HG02571 (cell line): ENCODE results near the gene NECAB2.

Experiments
- ATAC-seq: cut with Tn5 transposase; IDR thresholded peaks from one replicate; pipeline ENCODE4 v1.9.1; 2021; ENCODE audit warnings: mild to moderate bottlenecking, moderate library complexity; ENCODE audit not compliant: unreplicated experiment

Gene NECAB2

DNA sequence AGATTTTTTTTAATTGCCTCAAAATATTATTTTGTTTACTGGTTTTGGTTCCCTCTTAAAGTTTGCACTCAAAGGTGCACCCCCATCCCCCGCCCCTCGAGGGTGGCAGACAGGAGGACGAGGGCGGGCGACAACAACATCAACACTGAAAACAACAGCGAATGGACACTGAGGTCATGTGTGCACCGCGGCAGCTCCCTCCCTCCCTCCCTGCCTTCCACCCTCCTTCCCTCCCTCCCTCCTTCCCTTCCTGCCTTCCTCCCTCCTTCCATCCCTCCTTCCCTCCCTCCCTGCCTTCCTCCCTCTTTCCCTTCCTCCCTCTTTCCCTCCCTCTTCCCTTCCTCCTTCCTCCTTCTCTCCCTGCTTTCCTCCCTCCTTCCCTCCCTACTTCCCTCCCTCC is 16.5 kb upstream of the NECAB2 start:
- ATAC-seq: no peak

DNA sequence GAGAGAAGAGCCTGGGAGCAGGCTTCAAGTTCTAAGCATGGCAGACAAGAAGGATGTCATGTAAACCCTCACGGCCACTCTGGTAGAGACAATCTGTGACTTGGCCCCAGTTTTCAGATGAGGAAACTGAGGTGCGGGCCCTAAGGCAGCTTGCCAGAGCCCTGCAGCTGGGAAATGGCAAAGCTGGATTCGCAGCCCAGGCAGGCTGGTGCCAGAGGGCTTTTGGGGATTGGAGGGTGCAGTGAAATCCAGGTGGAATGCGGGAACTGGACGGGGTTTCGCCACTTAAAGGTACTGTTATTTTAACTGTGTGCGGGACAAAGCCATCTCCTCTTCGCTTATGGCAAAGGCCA is 15.5 kb upstream of the NECAB2 start:
- ATAC-seq: no peak

DNA sequence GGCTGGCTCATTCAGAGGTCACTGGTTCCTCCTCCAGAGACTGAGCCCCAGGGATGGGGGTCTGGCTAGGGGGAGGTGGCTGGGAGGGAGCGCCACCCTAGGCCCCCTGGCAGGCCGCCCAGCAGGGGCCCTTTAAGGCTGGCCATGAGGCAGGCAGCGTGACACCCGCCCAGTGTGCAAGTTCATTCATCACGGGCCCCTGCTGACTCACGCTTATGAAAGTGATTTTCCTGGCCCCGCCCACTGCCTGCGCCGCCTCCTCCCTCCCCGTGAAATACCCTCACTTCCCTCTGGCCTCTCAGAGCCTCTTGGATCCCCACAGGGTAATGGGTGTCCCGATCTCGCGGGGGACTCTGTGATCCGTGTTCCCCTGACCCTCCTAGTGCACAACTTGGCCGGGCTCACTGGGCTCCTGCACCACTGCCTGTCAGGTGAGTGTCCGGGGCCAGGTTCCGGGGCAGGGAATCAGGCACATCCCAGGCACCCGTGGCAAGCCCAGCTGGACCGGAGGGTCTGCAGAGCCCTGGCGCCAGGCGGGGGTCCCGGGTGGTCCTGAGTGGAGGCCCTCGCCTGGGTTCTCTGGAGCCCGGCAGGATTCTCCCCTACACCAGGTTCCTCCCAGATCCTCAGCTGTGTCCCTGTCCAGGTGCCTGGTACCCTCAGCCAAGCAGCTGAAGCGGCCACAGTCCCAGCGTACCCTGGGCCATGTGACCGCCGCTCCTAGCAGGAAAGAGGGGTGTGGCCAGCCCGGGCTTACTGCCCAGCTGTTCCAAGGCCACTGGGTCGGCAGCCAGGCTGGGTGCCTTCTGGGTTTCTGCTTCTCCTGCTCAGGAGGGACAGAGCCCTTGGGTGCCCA is 14.9 kb upstream of the NECAB2 start, which contains the start of gene OSGIN1:
TSS of gene OSGIN1 (plus strand) at position 301 of the 856 bp plus-strand sequence. CDS start 4,432 bp downstream, outside the sequence.
- peak; percentile 68 for ATAC-seq

DNA sequence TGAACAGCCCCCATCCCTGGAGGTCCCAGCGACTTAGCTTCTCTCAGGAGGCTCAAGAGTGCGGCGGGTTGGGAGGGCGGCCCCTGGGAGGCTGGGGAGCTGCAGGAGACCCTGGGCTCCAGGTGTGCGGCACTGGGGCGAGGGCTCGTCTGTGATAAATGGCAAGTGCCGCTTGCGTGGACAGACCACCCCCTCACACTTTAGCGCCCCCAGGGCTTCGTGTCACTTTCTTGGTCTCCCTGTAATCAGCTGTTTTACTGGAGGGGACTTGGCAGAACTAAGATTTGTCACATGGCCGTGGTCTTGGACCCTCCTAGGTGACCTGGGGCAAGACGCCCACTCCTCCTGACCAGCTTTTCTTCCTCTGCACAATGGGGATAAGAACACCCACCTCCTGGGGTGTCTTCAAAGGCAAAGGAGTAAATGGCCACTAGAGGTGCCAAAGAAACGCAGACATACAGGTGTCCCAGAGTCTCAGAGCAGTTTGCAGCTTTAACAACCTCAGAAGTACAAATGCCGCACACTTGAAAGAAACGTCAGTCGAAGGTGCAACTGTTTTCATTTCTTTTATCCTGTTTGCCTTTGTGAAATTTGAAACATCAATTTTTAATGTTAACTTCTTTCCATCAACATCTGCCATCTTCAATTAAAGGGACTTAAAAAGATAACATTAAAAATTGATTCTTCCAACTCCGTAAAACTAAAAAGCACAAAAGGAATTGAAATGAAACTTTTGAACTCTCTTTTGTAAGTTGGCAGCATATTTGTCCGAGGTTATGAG is 14.1 kb upstream of the NECAB2 start:
- ATAC-seq: no peak

DNA sequence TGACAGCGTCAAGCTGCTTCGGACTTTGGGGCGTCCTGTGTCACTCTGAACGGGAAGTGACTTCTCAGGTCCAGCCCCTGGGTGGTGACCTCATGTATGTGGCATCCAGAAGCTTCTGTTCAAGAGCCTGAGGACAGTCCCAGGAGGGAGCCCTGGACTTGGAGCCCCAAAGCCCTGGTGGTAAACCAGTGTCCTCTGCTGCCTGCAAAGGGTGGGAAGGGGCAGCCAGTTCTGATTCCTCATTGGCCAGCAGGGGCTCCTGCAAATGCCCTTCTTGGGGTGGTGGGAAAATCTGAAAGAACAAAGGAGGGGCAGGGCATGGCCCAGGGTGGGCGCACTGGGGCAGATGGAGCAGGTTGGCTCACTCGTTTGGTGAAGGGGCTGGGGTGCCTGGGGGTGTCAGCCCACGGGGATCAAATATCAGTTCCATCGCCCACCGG is 13.4 kb upstream of the NECAB2 start:
- ATAC-seq: no peak

DNA sequence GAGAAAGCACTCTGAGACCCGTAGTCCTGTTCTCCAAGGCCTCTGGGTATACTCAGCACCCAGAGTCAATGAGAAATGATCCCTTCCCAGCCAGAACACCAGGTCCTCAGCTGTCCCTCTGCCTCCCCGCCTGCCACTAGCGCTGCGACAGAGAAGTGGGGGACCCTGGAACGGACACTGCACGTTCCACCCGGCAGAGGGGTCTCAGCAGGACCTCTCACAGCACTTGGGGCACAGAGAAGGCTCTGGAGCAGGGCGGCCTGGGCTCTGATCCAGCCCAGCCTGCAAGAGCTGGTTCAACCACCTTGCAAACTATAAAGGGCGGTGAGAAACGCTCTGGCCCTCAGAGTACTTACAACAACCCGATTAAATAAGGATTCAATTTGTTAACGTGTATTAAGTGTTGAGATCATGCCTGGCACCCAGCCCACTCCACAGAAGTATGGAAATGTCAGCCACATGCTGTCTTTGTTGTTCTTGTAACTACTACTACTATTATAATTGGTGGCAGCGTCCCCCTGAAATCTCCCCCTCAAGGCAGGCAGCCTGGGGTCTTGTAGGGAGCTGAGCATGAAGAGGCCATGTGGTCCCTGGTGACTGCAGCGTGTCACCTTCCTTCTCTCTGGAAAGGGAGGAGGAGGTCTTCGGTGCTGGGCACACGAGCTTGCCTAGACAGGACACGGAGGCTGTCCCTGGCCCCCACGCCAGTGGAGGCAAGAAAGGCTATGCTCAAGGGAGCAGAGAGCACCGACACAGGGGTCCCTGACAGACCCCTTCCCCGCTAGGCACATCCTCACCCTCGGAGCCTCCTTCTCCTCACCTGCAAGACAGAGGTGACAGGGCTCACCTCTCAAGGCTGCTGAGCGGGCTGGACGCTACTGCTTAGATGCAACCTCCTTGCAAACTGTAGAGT is 12.6 kb upstream of the NECAB2 start:
- ATAC-seq: no peak

DNA sequence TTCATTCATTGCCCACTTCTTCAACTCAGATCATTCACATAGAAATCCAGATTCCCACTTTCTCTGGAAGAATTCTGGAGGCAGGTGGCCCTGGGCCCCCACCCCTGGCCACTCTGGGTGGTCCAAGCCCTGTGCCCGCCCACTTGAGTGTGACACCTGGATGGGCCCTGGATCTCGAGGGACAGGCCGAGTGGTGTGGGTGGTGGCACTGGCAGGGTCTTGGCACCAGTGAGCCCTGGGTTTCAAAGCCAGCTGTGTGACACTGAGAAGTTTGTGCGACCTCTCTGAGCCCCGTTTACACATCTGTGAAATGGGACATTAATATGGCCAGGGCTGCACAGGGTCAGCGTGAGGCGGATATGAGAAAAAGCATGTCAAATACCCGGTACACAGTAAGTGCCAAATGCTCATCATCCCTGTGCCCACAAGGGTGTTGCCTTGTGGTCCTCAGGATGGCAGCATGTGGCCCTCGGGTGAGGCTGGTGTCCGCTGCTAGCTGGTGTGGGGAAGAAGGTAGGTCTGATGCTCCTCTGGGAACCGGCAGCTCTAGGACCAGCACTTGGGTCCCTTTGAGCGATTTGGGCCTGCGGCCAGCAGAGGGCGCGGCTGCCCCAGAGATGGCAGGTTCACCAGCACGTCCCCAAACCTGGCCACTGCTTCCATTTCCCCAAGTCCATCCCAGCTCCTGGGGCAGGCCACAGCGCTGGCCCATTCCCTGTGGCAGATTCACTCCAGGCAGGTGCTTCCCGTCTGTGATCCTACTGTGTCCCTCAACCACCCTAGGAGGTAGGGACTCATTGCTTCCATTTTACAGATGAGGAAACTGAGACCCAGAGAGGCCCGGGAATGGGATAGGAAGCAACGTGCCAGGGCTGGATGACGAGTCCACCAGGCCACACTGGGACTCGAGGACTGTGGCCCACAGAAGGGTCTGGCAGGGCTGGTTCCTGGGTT is 11.4 kb upstream of the NECAB2 start:
- ATAC-seq: no peak

DNA sequence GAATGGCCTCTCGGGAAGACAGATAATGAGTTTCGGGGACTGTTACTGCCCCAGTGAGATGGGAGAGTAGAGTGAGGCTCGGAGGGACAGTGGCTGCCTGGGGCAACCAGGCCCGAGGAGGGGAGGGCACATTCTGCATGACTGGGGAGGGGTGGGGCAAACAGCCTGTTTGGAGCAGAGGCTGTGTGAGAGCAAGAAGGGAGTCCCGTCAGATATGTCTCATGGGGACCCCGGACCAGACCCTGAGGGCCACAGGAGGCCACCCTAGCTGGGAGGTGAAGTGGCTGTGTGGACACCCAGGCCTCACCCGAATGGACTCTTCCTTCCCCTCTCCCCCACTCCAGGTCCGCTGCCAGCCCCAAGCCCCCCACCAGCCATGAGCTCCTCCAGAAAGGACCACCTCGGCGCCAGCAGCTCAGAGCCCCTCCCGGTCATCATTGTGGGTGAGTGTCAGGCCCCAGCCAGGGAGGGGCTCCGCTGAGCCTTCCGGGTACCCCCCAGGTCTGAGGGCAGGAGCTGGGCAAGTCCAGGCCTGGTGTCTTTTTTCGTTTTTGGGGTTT is 10.7 kb upstream of the NECAB2 start:
- ATAC-seq: no peak

DNA sequence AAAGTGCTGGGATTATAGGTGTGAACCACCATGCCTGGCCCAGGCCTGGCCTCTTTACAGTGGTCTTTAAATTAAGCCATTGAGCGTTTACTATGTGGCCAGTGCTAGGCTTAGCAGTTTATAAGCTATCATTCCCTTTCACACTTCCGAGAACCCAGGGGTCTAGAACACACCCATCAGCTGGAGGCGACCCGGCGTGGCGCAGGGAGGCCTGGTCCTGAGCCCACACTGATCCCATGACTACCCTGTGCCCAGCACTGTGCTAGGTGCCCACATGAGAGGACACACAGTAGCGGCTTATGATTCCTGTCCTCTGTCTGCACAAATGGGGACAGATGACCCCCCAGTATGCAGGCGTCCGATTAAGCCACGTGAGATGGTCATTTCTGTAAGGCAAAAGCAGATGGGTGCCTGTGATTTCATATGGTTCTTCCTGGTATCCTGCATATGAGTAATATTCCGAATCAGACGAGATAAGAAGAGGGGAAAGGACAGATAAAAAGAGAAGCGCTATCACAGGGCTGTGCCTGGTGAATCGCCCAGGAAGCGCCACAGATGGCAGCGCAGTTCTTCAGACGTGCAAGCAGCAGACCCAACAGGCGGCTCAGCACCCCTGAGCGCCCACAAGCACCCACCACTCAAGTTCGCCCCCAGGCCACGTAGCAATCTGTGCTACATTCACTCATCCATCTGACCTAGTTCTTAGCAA is 9.8 kb upstream of the NECAB2 start:
- ATAC-seq: no peak

DNA sequence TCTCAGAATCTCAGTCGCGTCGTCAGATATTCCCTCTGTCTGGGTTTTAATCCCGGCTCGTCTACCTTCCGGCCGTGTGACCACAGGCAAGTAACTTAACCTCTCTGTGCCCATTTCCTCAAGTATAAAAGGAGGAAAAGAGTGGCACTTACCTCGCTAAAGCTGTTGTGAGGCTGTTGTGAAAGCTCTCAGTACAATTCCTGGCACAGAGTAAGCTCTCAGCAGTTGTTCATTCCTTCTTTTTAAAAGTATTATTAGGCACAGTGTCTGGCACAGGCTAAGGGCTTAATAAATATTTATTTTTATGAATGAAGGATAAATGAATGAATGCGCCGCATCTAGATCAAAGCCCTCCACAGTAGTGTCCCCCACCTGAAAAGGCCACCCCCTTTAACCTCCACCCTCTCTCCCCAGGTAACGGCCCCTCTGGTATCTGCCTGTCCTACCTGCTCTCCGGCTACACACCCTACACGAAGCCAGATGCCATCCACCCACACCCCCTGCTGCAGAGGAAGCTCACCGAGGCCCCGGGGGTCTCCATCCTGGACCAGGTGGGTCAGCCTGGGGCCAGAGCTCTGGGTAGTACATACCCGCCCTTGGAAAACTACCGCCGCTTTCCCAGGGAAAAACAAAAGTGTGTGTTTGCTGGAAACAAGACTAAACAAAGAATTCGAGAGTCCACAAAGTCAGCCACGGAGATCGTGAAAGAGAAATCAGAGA is 9.0 kb upstream of the NECAB2 start:
- no peak for ATAC-seq

DNA sequence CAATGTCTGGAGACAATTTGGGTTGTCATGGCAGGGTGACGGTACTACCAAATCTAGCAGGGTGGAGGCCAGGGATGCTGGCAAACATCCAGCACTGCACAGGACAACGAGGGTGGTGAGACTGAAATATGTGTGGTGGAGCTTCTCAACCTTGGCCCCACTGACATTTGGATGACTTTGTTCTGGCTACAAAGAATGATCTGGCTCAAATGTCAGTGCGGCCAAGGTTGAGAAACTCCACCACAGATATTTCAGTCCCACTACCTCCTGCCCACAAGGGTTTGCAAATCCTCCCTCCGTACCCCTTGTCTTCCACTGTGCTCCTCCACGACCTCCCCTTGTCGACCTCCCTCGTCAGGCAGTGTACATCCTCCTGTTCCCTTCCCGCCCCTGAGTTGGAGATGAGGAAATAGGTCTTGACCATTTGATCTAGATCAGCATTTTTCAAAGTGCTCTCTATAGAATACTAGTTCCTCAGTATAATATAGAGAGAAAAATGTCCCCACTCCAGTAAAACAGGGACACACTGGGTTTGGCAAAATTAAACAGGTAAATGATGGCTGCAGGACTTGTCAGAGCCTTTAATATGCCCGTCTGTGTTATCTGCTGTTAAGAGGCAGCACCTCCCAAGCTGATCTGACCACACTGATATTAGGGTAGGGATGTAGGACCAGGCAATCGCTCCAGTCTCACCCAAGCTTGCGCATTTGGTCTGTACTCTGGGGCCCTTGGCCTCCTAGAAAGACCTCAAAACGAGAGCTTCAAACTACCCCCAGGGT is 8.2 kb upstream of the NECAB2 start:
- no peak for ATAC-seq

DNA sequence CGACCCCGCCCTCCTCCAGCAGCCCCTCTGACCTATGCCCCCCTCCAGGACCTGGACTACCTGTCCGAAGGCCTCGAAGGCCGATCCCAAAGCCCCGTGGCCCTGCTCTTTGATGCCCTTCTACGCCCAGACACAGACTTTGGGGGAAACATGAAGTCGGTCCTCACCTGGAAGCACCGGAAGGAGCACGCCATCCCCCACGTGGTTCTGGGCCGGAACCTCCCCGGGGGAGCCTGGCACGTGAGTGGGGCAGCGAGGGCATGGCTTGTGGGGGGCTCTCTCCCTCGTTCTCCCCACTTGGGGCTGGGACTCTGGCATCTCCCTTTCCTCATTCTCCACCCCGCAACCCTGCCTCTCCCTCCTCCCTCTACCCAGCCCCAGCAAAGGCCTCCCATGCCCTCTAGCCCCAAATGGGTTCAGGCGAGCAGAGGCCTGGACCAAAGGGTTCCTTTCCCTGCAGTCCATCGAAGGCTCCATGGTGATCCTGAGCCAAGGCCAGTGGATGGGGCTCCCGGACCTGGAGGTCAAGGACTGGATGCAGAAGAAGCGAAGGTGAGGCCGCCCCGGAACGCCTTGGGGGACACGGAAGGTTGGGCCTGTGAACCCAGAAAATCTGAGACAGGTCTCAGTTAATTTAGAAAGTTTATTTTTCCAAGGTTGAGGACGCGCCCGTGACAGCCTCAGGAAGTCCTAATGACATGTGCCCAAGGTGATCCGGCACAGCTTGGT is 7.4 kb upstream of the NECAB2 start:
- no peak for ATAC-seq

DNA sequence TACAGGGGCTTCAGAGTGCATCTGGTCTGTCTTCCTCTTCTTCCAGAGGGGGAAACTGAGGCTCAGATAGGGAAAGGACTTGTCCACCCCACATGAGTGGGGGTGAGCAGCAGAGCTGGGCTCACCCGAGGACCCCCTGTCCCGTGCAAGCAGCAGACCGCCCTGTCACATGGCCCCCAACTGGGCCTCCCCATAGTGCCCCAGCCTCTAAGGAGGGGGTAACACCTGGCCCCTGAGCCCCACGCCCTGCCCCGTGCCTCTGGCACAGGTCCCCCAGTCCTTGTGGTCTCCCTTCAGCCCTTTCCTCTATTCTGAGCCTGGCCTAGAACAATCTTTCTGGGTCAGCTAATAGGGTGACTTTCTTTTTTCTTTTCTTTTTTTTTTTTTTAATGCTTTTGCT is 6.5 kb upstream of the NECAB2 start:
- no peak for ATAC-seq

DNA sequence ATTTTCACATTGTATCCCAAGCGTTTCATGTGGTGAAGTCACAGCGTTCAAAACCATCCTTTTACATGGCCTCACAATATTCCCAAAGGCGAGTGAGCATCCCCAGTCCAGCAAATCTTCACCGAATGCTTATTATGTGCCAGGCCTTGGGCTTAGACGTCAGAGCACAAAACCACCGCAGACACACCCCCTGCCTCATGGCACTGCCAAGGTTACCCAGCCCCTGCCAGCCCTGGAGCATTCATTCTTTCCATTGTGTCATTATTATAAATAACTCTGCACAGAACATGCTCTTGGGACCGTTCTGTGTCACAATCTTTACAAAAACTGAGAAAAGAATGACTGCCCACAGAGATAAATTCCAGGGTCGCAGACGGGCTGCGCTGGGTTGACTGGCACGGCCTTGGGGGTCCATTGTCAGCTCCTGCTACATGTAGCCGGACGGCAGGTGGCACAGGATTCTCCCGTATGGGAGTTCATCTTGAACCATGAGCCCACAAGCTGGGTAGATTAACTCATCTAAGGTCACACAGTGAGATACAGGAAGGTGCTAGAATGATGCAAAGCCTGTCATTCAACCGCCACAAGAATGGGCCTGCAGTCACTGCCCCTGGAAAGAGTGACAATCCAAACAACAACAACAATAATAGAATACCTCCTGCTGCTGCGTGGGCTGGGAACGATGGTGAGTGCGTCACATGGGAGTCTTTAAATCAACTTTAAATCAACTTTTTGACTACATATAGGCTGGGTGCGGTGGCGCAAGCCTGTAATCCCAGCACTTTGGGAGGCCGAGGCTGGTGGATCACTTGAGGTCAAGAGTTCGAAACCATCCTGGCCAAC is 4.5 kb upstream of the NECAB2 start:
- no peak for ATAC-seq

DNA sequence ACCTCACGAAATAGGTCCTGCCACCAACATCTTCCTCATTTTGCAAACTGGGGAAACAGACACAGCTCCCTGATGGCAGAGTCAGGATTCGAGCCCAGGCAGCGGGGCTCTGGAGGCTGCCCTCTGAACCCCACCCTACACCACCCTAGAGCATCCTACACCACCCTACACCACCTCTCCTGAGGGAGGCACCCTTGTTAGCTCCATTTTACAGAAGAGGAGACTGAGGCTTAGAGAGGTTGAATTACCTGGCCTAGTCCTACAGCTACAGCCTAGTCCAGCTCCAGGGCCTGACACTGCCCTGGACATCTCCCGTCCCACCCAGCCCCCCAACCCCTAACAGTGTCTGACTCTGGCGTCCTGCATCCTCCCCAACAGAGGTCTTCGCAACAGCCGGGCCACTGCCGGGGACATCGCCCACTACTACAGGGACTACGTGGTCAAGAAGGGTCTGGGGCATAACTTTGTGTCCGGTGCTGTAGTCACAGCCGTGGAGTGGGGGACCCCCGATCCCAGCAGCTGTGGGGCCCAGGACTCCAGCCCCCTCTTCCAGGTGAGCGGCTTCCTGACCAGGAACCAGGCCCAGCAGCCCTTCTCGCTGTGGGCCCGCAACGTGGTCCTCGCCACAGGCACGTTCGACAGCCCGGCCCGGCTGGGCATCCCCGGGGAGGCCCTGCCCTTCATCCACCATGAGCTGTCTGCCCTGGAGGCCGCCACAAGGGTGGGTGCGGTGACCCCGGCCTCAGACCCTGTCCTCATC is 3.2 kb upstream of the NECAB2 start:
- ATAC-seq: no peak
